ENCODE data around the gene KXD1.

The KXD1 gene

GRCh38 chr19:18532168-18532890, 25.3 kb upstream of the KXD1 start:
- Histone ChIP-seq H3K79me2 (ENCODE audit: insufficient read depth, low read length) (no peaks in the 10 kb centered on the region), H3K4me3 (ENCODE audit: insufficient read depth, low read length, poor library complexity, severe bottlenecking) (no peak overlapping the region), H3K9ac (ENCODE audit: low read length) (no peak overlapping the region), H3K36me3 (ENCODE audit: low read length) (no peaks in the 10 kb centered on the region), H3K4me2 (ENCODE audit: low read depth, low read length, poor library complexity, severe bottlenecking) (no peak overlapping the region), H3K9me3 (ENCODE audit: insufficient read depth, low read length) (no peaks in the 10 kb centered on the region), H3K27ac (ENCODE audit: low read depth, low read length) (no peak overlapping the region), H3K27me3 (ENCODE audit: low read length) (no peaks in the 10 kb centered on the region), H3F3A (ENCODE audit: insufficient read depth) (no peaks in the 10 kb centered on the region), H4K20me1 (ENCODE audit: low read depth, low read length) (no peaks in the 10 kb centered on the region), H2AFZ (ENCODE audit: low read depth, low read length, severe bottlenecking) (no peak overlapping the region), H3K9me2 (replicated peaks; ENCODE audit: insufficient read depth, low read length) (no peaks in the 10 kb centered on the region)
- TF ChIP-seq EZH2phosphoT487 (conservative IDR thresholded peaks at IDR 0.05; ENCODE audit: low read length) = no peak
- TF ChIP-seq CTCF (IDR thresholded peaks at IDR 0.05; ENCODE audit: insufficient read depth, low read length, poor library complexity, severe bottlenecking) = no peak

GRCh38 chr19:18533058-18533457, 24.6 kb upstream of the KXD1 start:
- H3F3A ChIP-seq (ENCODE audit: insufficient read depth) = no peaks in the 10 kb centered on the region
- no peaks in the 10 kb centered on the region for H3K79me2 ChIP-seq (ENCODE audit: insufficient read depth, low read length)
- no peaks in the 10 kb centered on the region for H3K27me3 ChIP-seq (ENCODE audit: low read length)
- no peak overlapping the region for H3K4me3 ChIP-seq (ENCODE audit: insufficient read depth, low read length, poor library complexity, severe bottlenecking)
- TF ChIP-seq CTCF (IDR thresholded peaks at IDR 0.05; ENCODE audit: insufficient read depth, low read length, poor library complexity, severe bottlenecking) = no peak
- no peak for TF ChIP-seq EZH2phosphoT487 (conservative IDR thresholded peaks at IDR 0.05; ENCODE audit: low read length)
- H3K9me2 ChIP-seq (replicated peaks; ENCODE audit: insufficient read depth, low read length) = no peaks in the 10 kb centered on the region
- H4K20me1 ChIP-seq (ENCODE audit: low read depth, low read length) = no peaks in the 10 kb centered on the region
- H3K4me2 ChIP-seq (ENCODE audit: low read depth, low read length, poor library complexity, severe bottlenecking) = no peak overlapping the region
- H3K36me3 ChIP-seq (ENCODE audit: low read length) = no peaks in the 10 kb centered on the region
- H2AFZ ChIP-seq (ENCODE audit: low read depth, low read length, severe bottlenecking) = no peak overlapping the region
- H3K27ac ChIP-seq (ENCODE audit: low read depth, low read length) = no peak overlapping the region
- no peaks in the 10 kb centered on the region for H3K9me3 ChIP-seq (ENCODE audit: insufficient read depth, low read length)
- H3K9ac ChIP-seq (ENCODE audit: low read length) = no peak overlapping the region

- Histone ChIP-seq H3K4me3 (ENCODE audit: insufficient read depth, low read length, poor library complexity, severe bottlenecking) (no peak overlapping the region), H3K9me2 (replicated peaks; ENCODE audit: insufficient read depth, low read length) (no peaks in the 10 kb centered on the region), H3K27ac (ENCODE audit: low read depth, low read length) (no peak overlapping the region), H3F3A (ENCODE audit: insufficient read depth) (no peaks in the 10 kb centered on the region), H3K9ac (ENCODE audit: low read length) (no peak overlapping the region), H3K9me3 (ENCODE audit: insufficient read depth, low read length) (no peaks in the 10 kb centered on the region), H2AFZ (ENCODE audit: low read depth, low read length, severe bottlenecking) (no peak overlapping the region), H3K36me3 (ENCODE audit: low read length) (no peaks in the 10 kb centered on the region; the same call in 1 of the 2 replicates), H4K20me1 (ENCODE audit: low read depth, low read length) (no peaks in the 10 kb centered on the region), H3K27me3 (ENCODE audit: low read length) (no peaks in the 10 kb centered on the region), H3K79me2 (ENCODE audit: insufficient read depth, low read length) (no peaks in the 10 kb centered on the region), H3K4me2 (ENCODE audit: low read depth, low read length, poor library complexity, severe bottlenecking) (no peak overlapping the region)
- TF ChIP-seq CTCF (IDR thresholded peaks at IDR 0.05; ENCODE audit: insufficient read depth, low read length, poor library complexity, severe bottlenecking) (no peak), EZH2phosphoT487 (conservative IDR thresholded peaks at IDR 0.05; ENCODE audit: low read length) (no peak)
These were observed 21.2 kb upstream of the KXD1 start for GRCh38 chr19:18536475-18536874.

Data from SU-DHL-6 (cell line).